ENCODE data around the gene NKD1. TPM values are rescaled to one million over a fixed set of nuclear protein-coding genes. Genes with fewer than 3 reads are reported as not detected.

The NKD1 gene
- total and polyA plus RNA-seq, 2 of the 8 experiments (the other 6 are each of a cell fraction or from before 2014, with no cell fraction given): 0.70 to 4.5 TPM

GRCh38 chr16:50573947-50574744, 25.9 kb downstream of the NKD1 start:
- Histone ChIP-seq H4K20me1 (replicated peaks in 1 of 2; ENCODE audit: control insufficient read depth in 1 of 2, insufficient read depth in 2 of 2, low read length in 2 of 2) (no peaks in the 10 kb centered on the region), H3K23ac (ENCODE audit: insufficient read length) (no peak overlapping the region), H3K4me3 (ENCODE audit: extremely low read depth in 1 of 4, insufficient read depth in 2 of 4, low read depth in 3 of 4, low read length in 4 of 4) (no peak overlapping the region), H2BK120ac (replicated peaks; ENCODE audit: low read depth, low read length) (no peak overlapping the region), H3K14ac (ENCODE audit: insufficient read length) (no peak overlapping the region), H3K79me1 (ENCODE audit: low read depth, low read length) (no peaks in the 10 kb centered on the region), H3K4ac (replicated peaks; ENCODE audit: insufficient read length, low read depth, low read length) (no peak overlapping the region), H4K91ac (replicated peaks; ENCODE audit: insufficient read length, low read length) (no peak overlapping the region), H3K9me3 (ENCODE audit: insufficient read depth in 2 of 2, low read depth in 1 of 2, low read length in 1 of 2) (no peaks in the 10 kb centered on the region), H3K4me2 (ENCODE audit: insufficient read depth in 1 of 2, low read depth in 2 of 2, low read length in 2 of 2) (no peak overlapping the region), H3K4me1 (replicated peaks in 1 of 4; ENCODE audit: control insufficient read depth in 3 of 4, insufficient read depth in 4 of 4, low read length in 3 of 4) (peaks cover 0 to 6% (median 3%) of the 10 kb centered on the region in 4 experiments; a peak in 2 of 7 replicates), H4K8ac (ENCODE audit: extremely low read depth, insufficient read depth, low read length) (no peak overlapping the region), H3K23me2 (ENCODE audit: low read depth, low read length) (no peaks in the 10 kb centered on the region), H3K18ac (ENCODE audit: extremely low read depth, low read length) (no peak overlapping the region), H4K5ac (ENCODE audit: insufficient read length, low read depth, low read length) (no peak overlapping the region), H2AK5ac (ENCODE audit: low read depth, low read length) (no peak overlapping the region), H3K36me3 (ENCODE audit: control insufficient read depth in 2 of 4, insufficient read depth in 4 of 4, low read length in 3 of 4) (no peaks in the 10 kb centered on the region), H2BK15ac (ENCODE audit: low read length) (no peak overlapping the region), H2BK5ac (ENCODE audit: low read depth, low read length) (no peak overlapping the region), H3K27ac (ENCODE audit: low read depth, low read length) (no peak overlapping the region), H3K27me3 (replicated peaks in 1 of 4; ENCODE audit: control insufficient read depth in 3 of 4, extremely low read depth in 1 of 4, insufficient read depth in 3 of 4, low read length in 3 of 4) (no peaks in the 10 kb centered on the region; a peak in 1 of 7 replicates), H2AFZ (ENCODE audit: low read length) (no peak overlapping the region), H3K79me2 (ENCODE audit: control insufficient read depth in 1 of 2, insufficient read depth in 2 of 2, low read length in 2 of 2) (no peaks in the 10 kb centered on the region), H2BK20ac (ENCODE audit: low read length) (no peak overlapping the region), H2BK12ac (ENCODE audit: low read depth, low read length) (0 out of 2 replicates have a peak overlapping the region, but pooled peaks have one; percentile 39), H3K56ac (replicated peaks; ENCODE audit: insufficient read length, low read depth, low read length) (no peak overlapping the region), H3K9ac (replicated peaks in 1 of 4; ENCODE audit: extremely low read depth in 1 of 4, low read depth in 3 of 4, low read length in 3 of 4) (no peak overlapping the region)
- POLR2A ChIA-PET (ENCODE audit: partially characterized antibody): no interaction called here
- FAIRE-seq: no peak
- WGBS, 2 experiments (ENCODE audit: extremely low coverage in 1 of 2, insufficient coverage in 1 of 2, insufficient read length in 1 of 2, insufficient replicate concordance in 2 of 2, low coverage in 1 of 2, low lambda C conversion rate in 2 of 2, missing lambda C conversion rate in 1 of 2): 81% methylated on average over 10 of the region's 14 CpGs; no CpG with 5 or more reads in 1 of the 2 experiments
- no peak for DNase-seq (ENCODE audit: low read depth in 1 of 2, low spot score in 2 of 2)
- CTCF ChIA-PET (ENCODE audit: partially characterized antibody): interaction anchor here (1.0 to 2.6 kb wide), 5 partner anchors 11 to 103 kb away, joined by 3 to 5 read pairs (median 4); no protein-coding TSS in a partner anchor
- TF ChIP-seq RNF2 (IDR thresholded peaks at IDR 0.05; ENCODE audit: borderline replicate concordance, low read depth, low read length, missing control alignments, poor library complexity, severe bottlenecking) (no peak), USF2 (IDR thresholded peaks at IDR 0.05; ENCODE audit: low read length) (no peak), CTBP2 (IDR thresholded peaks at IDR 0.05; ENCODE audit: borderline replicate concordance, insufficient read depth, insufficient read length, low read length) (no peak)

All from H1 (cell line).